Dedifferentiated amniotic fluid mesenchymal stem cell (primary cell): ENCODE data around the gene MYDGF.

Source experiments
- DNase-seq: peaks from one replicate; pipeline ENCODE4 v3.0.0-alpha.2; 2016; ENCODE audit errors: extremely low spot score

The MYDGF gene

GRCh38 chr19:4641132-4641531 lies 29.0 kb downstream of the MYDGF start:
- no peak for DNase-seq

- no peak for DNase-seq
Measured at GRCh38 chr19:4640247-4641000, 29.7 kb downstream of the MYDGF start.

GRCh38 chr19:4639531-4640246 lies 30.5 kb downstream of the MYDGF start:
- no peak for DNase-seq

- DNase-seq = peak; percentile 92
Measured at GRCh38 chr19:4638828-4639530, 31.2 kb downstream of the MYDGF start, which contains the start of gene TNFAIP8L1. TNFAIP8L1 (plus strand) TSS chr19:4639516; CDS start chr19:4651870, 12,354 bp downstream.

GRCh38 chr19:4638317-4638716 lies 31.8 kb downstream of the MYDGF start:
- DNase-seq = no peak

- no peak for DNase-seq
Measured at GRCh38 chr19:4636761-4637160, 33.4 kb downstream of the MYDGF start.

- DNase-seq = no peak
Measured at GRCh38 chr19:4636151-4636717, 33.9 kb downstream of the MYDGF start.

GRCh38 chr19:4635754-4636116 lies 34.4 kb downstream of the MYDGF start:
- no peak for DNase-seq

GRCh38 chr19:4633140-4633967 lies 36.8 kb downstream of the MYDGF start:
- no peak for DNase-seq

GRCh38 chr19:4624733-4625362 lies 45.3 kb downstream of the MYDGF start:
- DNase-seq = no peak

- no peak for DNase-seq
Measured at GRCh38 chr19:4624301-4624700, 45.8 kb downstream of the MYDGF start.

GRCh38 chr19:4622695-4623421 lies 47.3 kb downstream of the MYDGF start:
- no peak for DNase-seq

- DNase-seq = no peak
Measured at GRCh38 chr19:4620675-4621074, 49.5 kb downstream of the MYDGF start.

- DNase-seq = no peak
Measured at GRCh38 chr19:4619668-4620294, 50.4 kb downstream of the MYDGF start.

GRCh38 chr19:4618019-4618418 lies 52.1 kb downstream of the MYDGF start:
- DNase-seq = no peak

- no peak for DNase-seq
Measured at GRCh38 chr19:4613254-4613751, 56.8 kb downstream of the MYDGF start.

- DNase-seq = no peak
Measured at GRCh38 chr19:4609878-4610511, 60.1 kb downstream of the MYDGF start.
